Heart left ventricle (tissue), 16 donors: ENCODE data around the gene KHK. TPM values are rescaled to one million over a fixed set of nuclear protein-coding genes. Genes with fewer than 3 reads are reported as not detected.

Source experiments
- ATAC-seq, 4 donors: fragments of 200-7000 bp; cut with Tn5 transposase; one replicate each; pipeline ENCODE4 v1.9.1; 2020 to 2022; ENCODE audit warnings: moderate library complexity in 4 of 4, mild to moderate bottlenecking in 3 of 4, moderate number of reproducible peaks in 1 of 4
- DNase-seq, 5 donors: peaks; one replicate each; pipeline ENCODE4 v3.0.0-alpha.2; 2020
- H3K27ac ChIP-seq, 12 donors: fragments of 200-600 bp; sonication (generic) in 4 of 12; one replicate each; pipeline versions ENCODE4 v1.5.0 to v1.8.0; 2016 to 2022; ENCODE audit warnings: mild to moderate bottlenecking in 2 of 12
- H3K27me3 ChIP-seq, 9 donors: fragments of 200-600 bp; sonication (generic) in 2 of 9; one replicate each; pipeline versions ENCODE4 v1.5.1 to v1.8.0; 2016 to 2022; ENCODE audit warnings: mild to moderate bottlenecking in 3 of 9
- H3K36me3 ChIP-seq, 9 donors: fragments of 200-600 bp; sonication (generic) in 2 of 9; one replicate each; pipeline versions ENCODE4 v1.5.0 to v1.8.0; 2018 to 2022; ENCODE audit warnings: mild to moderate bottlenecking in 2 of 9
- H3K4me1 ChIP-seq, 12 donors: fragments of 200-600 bp; sonication (generic) in 4 of 12; one replicate each; pipeline versions ENCODE4 v1.5.0 to v1.8.0; 2016 to 2022; ENCODE audit warnings: mild to moderate bottlenecking in 3 of 12
- H3K4me3 ChIP-seq, 12 donors: fragments of 200-600 bp; sonication (generic) in 4 of 12; one replicate each; pipeline versions ENCODE4 v1.5.0 to v1.8.0; 2017 to 2022; ENCODE audit warnings: mild to moderate bottlenecking in 9 of 12, moderate library complexity in 4 of 12
- H3K9me3 ChIP-seq, 12 donors: fragments of 200-600 bp; sonication (generic) in 4 of 12; one replicate each; pipeline versions ENCODE4 v1.5.0 to v1.8.0; 2016 to 2022; ENCODE audit warnings: mild to moderate bottlenecking in 1 of 12
- POLR2A ChIP-seq, 2 donors: fragments of 450-650 bp; IDR thresholded peaks; one replicate each; pipeline ENCODE4 v1.6.1; 2017; ENCODE audit warnings: antibody characterized with exemption in 2 of 2, mild to moderate bottlenecking in 2 of 2, moderate library complexity in 2 of 2
- WGBS, 4 donors: extraction: QIAGEN DNeasy Blood & Tissue Kit in 2 of 4; methylation state at CpG; one replicate each; pipeline versions ENCODE4 v1.1.5 to v1.1.7; 2013 to 2018; 5-methylcytosine and 5-hydroxymethylcytosine counted together
- intact Hi-C, 10 donors: fragments of 100-400 bp; cut with DNase I; formaldehyde crosslinking; loops; one replicate each; pipeline versions ENCODE4 v1.11.1 to v1.14.2; 2022
- polyA plus RNA-seq, 2 donors: library from polyadenylated mRNA; stranded (reverse); fragments of 200-250 nt; gene quantifications; one replicate each; pipeline ENCODE4 v1.2.3, GENCODE V29; 2013
- total RNA-seq, 9 donors: library from RNA; depleted of rRNA in 2 of 9; stranded (reverse); fragments of >200 nt in 2 of 9; fragmentation: NEBNext Ultra II Directional in 3 of 9; extraction: Animal tissue kit (Norgen Biotek cat#: 25700) in 3 of 9; gene quantifications; one replicate each; pipeline versions ENCODE4 v1.1.0 to v1.2.4, GENCODE V29; 2016 to 2023
- TF ChIP-seq, protein P1 (sequence below), 12 donors: fragments of 200-600 bp; sonication (generic) in 4 of 12; IDR thresholded peaks; one replicate each; pipeline versions ENCODE4 v1.5.0 to v1.8.0; 2018 to 2022; ENCODE audit warnings: antibody characterized with exemption in 12 of 12, mild to moderate bottlenecking in 5 of 12
- donor health status: ischemic (EF 13 %, LVEDD 7.1; RV severe dilation, severe dysfunction).
- donor health status: healthy with polysubstance abuse.
- donor health status: DM: no; HTN: yes; CAD: no.
- donor health status: DM: no; HTN: no; CAD: no.
- donor health status: ischemic (EF 25% LVEDD 6.9; RV normal size, moderate dysfunction).
- donor health status: ischemic (EF 25% LVEDD 5.7; RV mildly dilated, moderate dysfunction).
- donor health status: healthy.
- donor health status: DM: yes; HTN: yes; CAD: no.
- donor health status: ischemic (EF 35%, LVEDD 5.7; RV mildly dilated, moderate dysfunction).
- donor health status: nonischemic (EF 11% LVEDD 7.7; RV severe dilation, severe dysfunction).
- donor health status: DM: yes; HTN: yes; CAD: no.
- donor health status: PGD.
- donor health status: ischemic (EF 29% LVEDD 5.4; RV normal size, mild dysfunction).
- donor health status: nonischemic (EF 23%, LVEDD 6.1; RV moderate dilation, normal function).

KHK gene
- total and polyA plus RNA-seq, 11 donors = 0.89 to 3.9 (median 1.8) TPM

DNA sequence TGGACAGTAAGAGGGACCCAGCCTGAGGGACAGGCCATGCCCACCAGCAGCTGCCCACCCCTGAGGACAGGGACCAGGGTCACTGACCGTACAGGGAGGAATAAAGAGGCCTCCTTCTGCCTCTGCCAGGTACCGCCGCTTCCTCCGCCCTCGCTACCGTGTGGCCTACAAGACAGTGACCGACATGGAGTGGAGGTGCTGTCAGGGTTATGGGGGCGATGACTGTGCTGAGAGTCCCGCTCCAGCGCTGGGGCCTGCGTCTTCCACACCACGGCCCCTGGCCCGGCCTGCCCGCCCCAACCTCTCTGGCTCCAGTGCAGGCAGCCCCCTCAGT is 6.0 kb upstream of the KHK start:
- ATAC-seq (no peak), DNase-seq (peak in 1 of 5 donors; percentile 60)
- intact Hi-C loops = loop anchor here in 7 of 10 donors (2.0 to 10.0 kb wide), 4 partner anchors 30 to 118 kb away; partner anchors contain the start of genes TMEM214 (in 6 of the 7) and AGBL5 (in 2 of the 7)
- Histone ChIP-seq H3K9me3 (no peaks in the 10 kb centered on the region), H3K4me1 (peaks cover 0 to 65% (median 29%) of the 10 kb centered on the region in 12 donors), H3K36me3 (peaks cover 0 to 3% (median 0%) of the 10 kb centered on the region in 9 donors), H3K27me3 (no peaks in the 10 kb centered on the region), H3K4me3 (peak overlapping the region in 10 of 12 donors; percentile 43 to 74 (median 56)), H3K27ac (peak overlapping the region in 11 of 12 donors; percentile 29 to 97 (median 87))
- TF ChIP-seq, protein P1, sequence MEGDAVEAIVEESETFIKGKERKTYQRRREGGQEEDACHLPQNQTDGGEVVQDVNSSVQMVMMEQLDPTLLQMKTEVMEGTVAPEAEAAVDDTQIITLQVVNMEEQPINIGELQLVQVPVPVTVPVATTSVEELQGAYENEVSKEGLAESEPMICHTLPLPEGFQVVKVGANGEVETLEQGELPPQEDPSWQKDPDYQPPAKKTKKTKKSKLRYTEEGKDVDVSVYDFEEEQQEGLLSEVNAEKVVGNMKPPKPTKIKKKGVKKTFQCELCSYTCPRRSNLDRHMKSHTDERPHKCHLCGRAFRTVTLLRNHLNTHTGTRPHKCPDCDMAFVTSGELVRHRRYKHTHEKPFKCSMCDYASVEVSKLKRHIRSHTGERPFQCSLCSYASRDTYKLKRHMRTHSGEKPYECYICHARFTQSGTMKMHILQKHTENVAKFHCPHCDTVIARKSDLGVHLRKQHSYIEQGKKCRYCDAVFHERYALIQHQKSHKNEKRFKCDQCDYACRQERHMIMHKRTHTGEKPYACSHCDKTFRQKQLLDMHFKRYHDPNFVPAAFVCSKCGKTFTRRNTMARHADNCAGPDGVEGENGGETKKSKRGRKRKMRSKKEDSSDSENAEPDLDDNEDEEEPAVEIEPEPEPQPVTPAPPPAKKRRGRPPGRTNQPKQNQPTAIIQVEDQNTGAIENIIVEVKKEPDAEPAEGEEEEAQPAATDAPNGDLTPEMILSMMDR (IDR thresholded peaks at IDR 0.05) = no peak
- no peak for TF ChIP-seq POLR2A (IDR thresholded peaks at IDR 0.05)
- 70 to 86% (median 84%) methylated on average over 12 to 14 of the region's 14 CpGs for WGBS, 4 donors

DNA sequence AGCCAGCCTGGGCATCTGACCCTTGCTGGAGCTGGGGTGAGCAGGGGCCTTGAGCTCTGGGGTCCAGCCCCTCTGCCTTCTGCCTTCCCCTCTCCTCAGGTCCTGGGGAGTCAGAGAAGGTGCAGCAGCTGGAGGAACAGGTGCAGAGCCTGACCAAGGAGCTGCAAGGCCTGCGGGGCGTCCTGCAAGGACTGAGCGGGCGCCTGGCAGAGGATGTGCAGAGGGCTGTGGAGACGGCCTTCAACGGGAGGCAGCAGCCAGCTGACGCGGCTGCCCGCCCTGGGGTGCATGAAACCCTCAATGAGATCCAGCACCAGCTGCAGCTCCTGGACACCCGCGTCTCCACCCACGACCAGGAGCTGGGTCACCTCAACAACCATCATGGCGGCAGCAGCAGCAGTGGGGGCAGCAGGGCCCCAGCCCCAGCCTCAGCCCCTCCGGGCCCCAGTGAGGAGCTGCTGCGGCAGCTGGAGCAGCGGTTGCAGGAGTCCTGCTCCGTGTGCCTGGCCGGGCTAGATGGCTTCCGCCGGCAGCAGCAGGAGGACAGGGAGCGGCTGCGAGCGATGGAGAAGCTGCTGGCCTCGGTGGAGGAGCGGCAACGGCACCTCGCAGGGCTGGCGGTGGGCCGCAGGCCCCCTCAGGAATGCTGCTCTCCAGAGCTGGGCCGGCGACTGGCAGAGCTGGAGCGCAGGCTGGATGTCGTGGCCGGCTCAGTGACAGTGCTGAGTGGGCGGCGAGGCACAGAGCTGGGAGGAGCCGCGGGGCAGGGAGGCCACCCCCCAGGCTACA is 4.4 kb upstream of the KHK start:
- H3K36me3 ChIP-seq = peaks cover 0 to 3% (median 0%) of the 10 kb centered on the region in 9 donors
- DNase-seq (peak in 1 of 5 donors; percentile 61), ATAC-seq (no peak)
- H3K4me3 ChIP-seq = no peak overlapping the region
- TF ChIP-seq POLR2A (IDR thresholded peaks at IDR 0.05) = no peak
- peaks cover 3 to 60% (median 34%) of the 10 kb centered on the region in 12 donors for H3K4me1 ChIP-seq
- whole genome bisulfite sequencing, 4 donors = 83 to 90% (median 89%) methylated on average over 19 to 38 of the region's 38 CpGs
- H3K9me3 ChIP-seq = no peaks in the 10 kb centered on the region
- peak overlapping the region in 11 of 12 donors; percentile 58 to 97 (median 81) for H3K27ac ChIP-seq
- intact Hi-C loops = loop anchor here in 7 of 10 donors (2.0 to 10.0 kb wide), 4 partner anchors 31 to 120 kb away; partner anchors contain the start of genes TMEM214 (in 6 of the 7) and AGBL5 (in 2 of the 7)
- no peaks in the 10 kb centered on the region for H3K27me3 ChIP-seq

DNA sequence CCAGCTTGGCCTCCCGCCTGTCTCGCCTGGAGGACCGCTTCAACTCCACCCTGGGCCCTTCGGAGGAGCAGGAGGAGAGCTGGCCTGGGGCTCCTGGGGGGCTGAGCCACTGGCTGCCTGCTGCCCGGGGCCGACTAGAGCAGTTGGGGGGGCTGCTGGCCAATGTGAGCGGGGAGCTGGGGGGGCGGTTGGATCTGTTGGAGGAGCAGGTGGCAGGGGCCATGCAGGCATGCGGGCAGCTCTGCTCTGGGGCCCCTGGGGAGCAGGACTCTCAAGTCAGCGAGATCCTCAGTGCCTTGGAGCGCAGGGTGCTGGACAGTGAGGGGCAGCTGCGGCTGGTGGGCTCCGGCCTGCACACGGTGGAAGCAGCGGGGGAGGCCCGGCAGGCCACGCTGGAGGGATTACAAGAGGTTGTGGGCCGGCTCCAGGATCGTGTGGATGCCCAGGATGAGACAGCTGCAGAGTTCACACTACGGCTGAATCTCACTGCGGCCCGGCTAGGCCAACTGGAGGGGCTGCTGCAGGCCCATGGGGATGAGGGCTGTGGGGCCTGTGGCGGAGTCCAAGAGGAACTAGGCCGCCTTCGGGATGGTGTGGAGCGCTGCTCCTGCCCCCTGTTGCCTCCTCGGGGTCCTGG is 3.7 kb upstream of the KHK start:
- DNase-seq (peak in 1 of 5 donors; percentile 64), ATAC-seq (no peak)
- Histone ChIP-seq H3K36me3 (peaks cover 0 to 3% (median 0%) of the 10 kb centered on the region in 9 donors), H3K4me3 (no peak overlapping the region), H3K4me1 (peaks cover 4 to 58% (median 35%) of the 10 kb centered on the region in 12 donors), H3K27me3 (no peaks in the 10 kb centered on the region), H3K9me3 (no peaks in the 10 kb centered on the region), H3K27ac (peak overlapping the region in 1 of 12 donors; percentile 97)
- TF ChIP-seq POLR2A (IDR thresholded peaks at IDR 0.05) = no peak
- TF ChIP-seq, protein P1 (IDR thresholded peaks at IDR 0.05) = no peak
- intact Hi-C loops = loop anchor here in 6 of 10 donors (5.0 to 10.0 kb wide), 3 partner anchors 48 to 121 kb away; partner anchors contain the start of gene TMEM214 (in 6 of the 6)
- WGBS, 4 donors = 87 to 91% (median 88%) methylated on average over 13 to 27 of the region's 27 CpGs

DNA sequence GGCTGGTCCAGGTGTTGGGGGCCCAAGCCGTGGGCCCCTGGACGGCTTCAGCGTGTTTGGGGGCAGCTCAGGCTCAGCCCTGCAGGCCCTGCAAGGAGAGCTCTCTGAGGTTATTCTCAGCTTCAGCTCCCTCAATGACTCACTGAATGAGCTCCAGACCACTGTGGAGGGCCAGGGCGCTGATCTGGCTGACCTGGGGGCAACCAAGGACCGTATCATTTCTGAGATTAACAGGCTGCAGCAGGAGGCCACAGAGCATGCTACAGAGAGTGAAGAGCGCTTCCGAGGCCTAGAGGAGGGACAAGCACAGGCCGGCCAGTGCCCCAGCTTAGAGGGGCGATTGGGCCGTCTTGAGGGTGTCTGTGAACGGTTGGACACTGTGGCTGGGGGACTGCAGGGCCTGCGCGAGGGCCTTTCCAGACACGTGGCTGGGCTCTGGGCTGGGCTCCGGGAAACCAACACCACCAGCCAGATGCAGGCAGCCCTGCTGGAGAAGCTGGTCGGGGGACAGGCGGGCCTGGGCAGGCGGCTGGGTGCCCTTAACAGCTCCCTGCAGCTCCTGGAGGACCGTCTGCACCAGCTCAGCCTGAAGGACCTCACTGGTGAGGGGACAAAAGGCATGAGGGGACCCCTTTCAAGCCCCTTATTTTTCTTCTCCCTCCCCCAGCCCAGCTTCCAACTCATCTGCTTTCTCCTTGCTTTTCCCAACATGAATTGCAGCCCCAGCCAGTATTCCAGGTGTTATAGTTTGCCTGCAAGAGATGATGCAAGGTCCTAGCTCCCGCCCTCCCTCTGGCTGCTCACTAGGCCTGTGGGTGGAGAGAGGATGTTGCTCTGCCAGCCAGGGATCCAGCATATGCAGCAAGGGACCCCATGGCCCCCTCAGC is 2.9 kb upstream of the KHK start:
- peak overlapping the region in 1 of 12 donors; percentile 96 for H3K27ac ChIP-seq
- no peak overlapping the region for H3K4me3 ChIP-seq
- no peaks in the 10 kb centered on the region for H3K9me3 ChIP-seq
- peaks cover 0 to 3% (median 0%) of the 10 kb centered on the region in 9 donors for H3K36me3 ChIP-seq
- DNase-seq (peak in 1 of 5 donors; percentile 61), ATAC-seq (no peak)
- peaks cover 4 to 55% (median 34%) of the 10 kb centered on the region in 12 donors for H3K4me1 ChIP-seq
- H3K27me3 ChIP-seq = no peaks in the 10 kb centered on the region
- WGBS, 4 donors = 87 to 91% (median 90%) methylated on average over 16 to 20 of the region's 20 CpGs
- intact Hi-C loops = loop anchor here in 6 of 10 donors (2.0 to 10.0 kb wide), 4 partner anchors 49 to 123 kb away; partner anchors contain the start of gene TMEM214 (in 6 of the 6)
- TF ChIP-seq, protein P1 (IDR thresholded peaks at IDR 0.05) = no peak
- no peak for TF ChIP-seq POLR2A (IDR thresholded peaks at IDR 0.05)
